Measurements from ENCODE around the gene SLC12A8.

The SLC12A8 gene

DNA sequence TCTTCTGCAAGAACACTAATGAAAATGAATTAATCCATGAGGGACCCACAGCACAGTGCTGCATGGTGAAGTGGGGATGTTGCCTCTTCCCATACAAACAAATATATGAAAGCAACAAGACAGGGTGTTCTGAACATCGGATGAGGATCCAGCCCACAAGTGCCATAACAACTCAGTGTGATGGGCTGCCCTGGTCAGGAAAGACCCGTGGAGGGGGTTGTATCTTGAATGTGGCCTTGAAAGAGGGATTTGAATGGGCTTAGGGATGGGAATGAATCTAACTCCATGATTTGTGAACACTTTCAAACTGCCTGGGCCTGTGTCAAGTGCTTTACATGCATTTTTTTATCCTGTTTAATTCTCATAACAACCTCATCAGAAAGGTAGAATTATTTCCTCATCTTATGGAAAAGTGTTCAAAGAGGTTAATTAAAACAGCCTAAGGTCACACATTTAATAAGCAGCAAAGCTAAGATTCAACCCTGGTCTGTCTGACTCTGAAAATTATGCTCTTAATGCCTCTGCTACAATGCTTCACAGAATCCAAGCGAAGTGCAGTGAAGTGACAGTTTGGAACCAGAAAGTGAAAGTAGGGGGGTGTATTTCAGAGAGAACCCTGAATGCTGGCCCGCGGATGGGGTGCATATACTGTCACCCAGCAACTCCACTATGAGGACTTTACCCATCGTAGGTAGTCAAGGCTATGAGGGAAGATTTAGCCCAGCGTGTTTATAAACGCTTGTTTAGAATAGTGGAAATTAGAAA, 91.1 kb downstream of the SLC12A8 start:
- POLR2A ChIA-PET = no interaction called here
- no peaks in the 10 kb centered on the region for H3K9me3 ChIP-seq (ENCODE audit: control extremely low read depth in 1 of 5, control insufficient read depth in 4 of 5, insufficient read depth in 2 of 5, low read depth in 1 of 5, low read length in 4 of 5)

DNA sequence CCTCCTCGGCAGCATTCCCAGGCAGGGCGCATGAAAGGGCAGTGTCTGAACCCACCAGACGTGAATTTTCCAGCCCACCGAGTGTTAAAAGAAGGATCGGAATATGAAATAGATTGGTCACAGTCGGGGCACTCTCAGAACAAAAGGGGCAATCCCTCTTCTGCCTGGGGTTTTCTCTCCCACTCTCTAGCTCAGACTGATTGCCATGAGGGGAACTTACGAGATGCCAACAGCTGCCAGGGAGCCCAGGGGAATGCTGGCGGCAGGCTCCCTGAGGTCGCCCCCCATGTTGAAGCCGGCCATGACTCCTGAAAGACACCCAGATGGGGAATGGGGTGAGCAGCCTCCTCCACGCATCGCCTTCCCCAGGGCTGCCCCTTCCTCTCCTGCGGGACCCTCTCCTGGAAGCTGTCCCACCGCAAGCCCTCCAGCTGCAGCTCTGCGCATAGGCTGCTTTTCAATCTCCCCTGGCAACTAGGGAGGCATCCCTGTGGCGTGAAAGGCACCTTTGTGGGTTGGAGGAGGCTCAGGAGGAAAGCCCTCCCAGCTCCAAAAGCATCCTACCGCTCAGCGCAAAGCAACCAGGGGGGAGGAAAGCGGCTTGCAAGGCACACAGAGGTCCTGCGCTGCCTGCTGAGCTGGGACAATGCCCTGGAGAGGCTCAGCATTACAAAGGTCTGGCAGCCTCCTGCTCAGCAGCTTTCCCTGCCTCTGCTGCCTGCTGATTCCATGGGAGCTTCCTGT, 92.0 kb downstream of the SLC12A8 start:
- H3K4me3 ChIP-seq (ENCODE audit: control insufficient read depth in 1 of 7, extremely low read depth in 1 of 7, insufficient read depth in 4 of 7, low read depth in 2 of 7, low read length in 6 of 7) = no peak overlapping the region
- ChIA-PET CTCF (interaction anchor here (0.6 to 1.6 kb wide), 3 partner anchors 8 to 20 kb away, joined by 3 to 4 read pairs (median 3); no protein-coding TSS in a partner anchor), POLR2A (no interaction called here)
- no peaks in the 10 kb centered on the region for H3K36me3 ChIP-seq (ENCODE audit: control insufficient read depth in 4 of 4, insufficient read depth in 4 of 4, low read length in 3 of 4)
- no peak for DNase-seq
- WGBS (ENCODE audit: insufficient coverage) = 90% methylated on average over 15 of the region's 20 CpGs
- H3K27ac ChIP-seq (ENCODE audit: insufficient read depth in 1 of 2, low read depth in 1 of 2, low read length in 2 of 2, poor library complexity in 1 of 2, severe bottlenecking in 2 of 2) = no peak overlapping the region
- H3K4me1 ChIP-seq (ENCODE audit: control extremely low read depth in 1 of 4, control insufficient read depth in 4 of 4, insufficient read depth in 4 of 4, low read length in 3 of 4) = peaks cover 0 to 16% (median 7%) of the 10 kb centered on the region in 4 experiments
- no peaks in the 10 kb centered on the region for H3K27me3 ChIP-seq (replicated peaks in 2 of 5; ENCODE audit: control insufficient read depth in 4 of 5, insufficient read depth in 5 of 5, low read length in 4 of 5)
- no peaks in the 10 kb centered on the region for H3K9me3 ChIP-seq (ENCODE audit: control extremely low read depth in 1 of 5, control insufficient read depth in 4 of 5, insufficient read depth in 2 of 5, low read depth in 1 of 5, low read length in 4 of 5)

More for the DNA sequence above, 91.1 kb downstream of the SLC12A8 start:
- Histone ChIP-seq H3K4me1 (ENCODE audit: control extremely low read depth in 1 of 4, control insufficient read depth in 4 of 4, insufficient read depth in 4 of 4, low read length in 3 of 4) (peaks cover 0 to 24% (median 12%) of the 10 kb centered on the region in 4 experiments), H3K36me3 (ENCODE audit: control insufficient read depth in 4 of 4, insufficient read depth in 4 of 4, low read length in 3 of 4) (no peaks in the 10 kb centered on the region), H3K27ac (ENCODE audit: insufficient read depth in 1 of 2, low read depth in 1 of 2, low read length in 2 of 2, poor library complexity in 1 of 2, severe bottlenecking in 2 of 2) (no peak overlapping the region), H3K27me3 (replicated peaks in 2 of 5; ENCODE audit: control insufficient read depth in 4 of 5, insufficient read depth in 5 of 5, low read length in 4 of 5) (no peaks in the 10 kb centered on the region), H3K4me3 (ENCODE audit: control insufficient read depth in 1 of 7, extremely low read depth in 1 of 7, insufficient read depth in 4 of 7, low read depth in 2 of 7, low read length in 6 of 7) (peak overlapping the region in 4 of 7 experiments; percentile 7 to 64 (median 21))
- WGBS (ENCODE audit: insufficient coverage) = no CpG with 5 or more reads among the region's 8 CpGs
- CTCF ChIA-PET = interaction anchor here (1.3 kb wide), 1 partner anchor 9 kb away, joined by 3 read pairs; no protein-coding TSS in a partner anchor
- DNase-seq = peak in 2 of 3 donors; percentile 71 to 73

GRCh38 chr3:125119752-125120378, 92.7 kb downstream of the SLC12A8 start:
- no peak for DNase-seq
- WGBS (ENCODE audit: insufficient coverage) = 88% methylated on average over 8 of the region's 11 CpGs
- H3K4me3 ChIP-seq (ENCODE audit: control insufficient read depth in 1 of 7, extremely low read depth in 1 of 7, insufficient read depth in 4 of 7, low read depth in 2 of 7, low read length in 6 of 7) = no peak overlapping the region

DNA sequence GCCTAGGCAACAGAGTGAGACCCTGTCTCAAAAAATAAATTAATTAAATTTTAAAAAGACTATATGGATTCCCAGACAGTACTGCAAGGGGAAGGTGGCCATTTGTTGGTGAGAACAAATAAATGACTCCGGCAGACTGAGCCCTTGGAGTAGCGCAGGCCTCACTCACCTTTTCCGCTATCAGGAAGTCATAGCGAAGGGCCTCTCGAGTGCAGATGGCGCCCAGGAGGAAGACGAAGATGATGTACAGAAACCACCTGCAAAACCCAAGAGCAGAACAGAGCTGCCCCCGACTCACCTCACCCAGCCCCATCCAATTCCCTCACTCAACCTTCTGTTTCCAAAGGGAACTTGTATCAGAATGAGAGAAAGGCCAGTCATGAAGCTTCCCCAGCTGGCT, 93.9 kb downstream of the SLC12A8 start:
- H3K27ac ChIP-seq (ENCODE audit: insufficient read depth in 1 of 2, low read depth in 1 of 2, low read length in 2 of 2, poor library complexity in 1 of 2, severe bottlenecking in 2 of 2) = no peak overlapping the region
- H3K27me3 ChIP-seq (replicated peaks in 2 of 5; ENCODE audit: control insufficient read depth in 4 of 5, insufficient read depth in 5 of 5, low read length in 4 of 5) = no peaks in the 10 kb centered on the region
- ChIA-PET POLR2A (no interaction called here), CTCF (interaction anchor here (1.6 kb wide), 1 partner anchor 22 kb away, joined by 3 read pairs; no protein-coding TSS in a partner anchor)
- H3K36me3 ChIP-seq (ENCODE audit: control insufficient read depth in 4 of 4, insufficient read depth in 4 of 4, low read length in 3 of 4) = no peaks in the 10 kb centered on the region
- peaks cover 0 to 9% (median 6%) of the 10 kb centered on the region in 4 experiments for H3K4me1 ChIP-seq (ENCODE audit: control extremely low read depth in 1 of 4, control insufficient read depth in 4 of 4, insufficient read depth in 4 of 4, low read length in 3 of 4)
- H3K9me3 ChIP-seq (ENCODE audit: control extremely low read depth in 1 of 5, control insufficient read depth in 4 of 5, insufficient read depth in 2 of 5, low read depth in 1 of 5, low read length in 4 of 5) = no peaks in the 10 kb centered on the region
- no peak for DNase-seq
- no peak overlapping the region for H3K4me3 ChIP-seq (ENCODE audit: control insufficient read depth in 1 of 7, extremely low read depth in 1 of 7, insufficient read depth in 4 of 7, low read depth in 2 of 7, low read length in 6 of 7)
- WGBS (ENCODE audit: insufficient coverage) = 100% methylated on average over 1 of the region's 8 CpGs

More at GRCh38 chr3:125119752-125120378, 92.7 kb downstream of the SLC12A8 start:
- Histone ChIP-seq H3K4me1 (ENCODE audit: control extremely low read depth in 1 of 4, control insufficient read depth in 4 of 4, insufficient read depth in 4 of 4, low read length in 3 of 4) (peaks cover 0 to 14% (median 6%) of the 10 kb centered on the region in 4 experiments), H3K27me3 (replicated peaks in 2 of 5; ENCODE audit: control insufficient read depth in 4 of 5, insufficient read depth in 5 of 5, low read length in 4 of 5) (no peaks in the 10 kb centered on the region), H3K27ac (ENCODE audit: insufficient read depth in 1 of 2, low read depth in 1 of 2, low read length in 2 of 2, poor library complexity in 1 of 2, severe bottlenecking in 2 of 2) (no peak overlapping the region), H3K9me3 (ENCODE audit: control extremely low read depth in 1 of 5, control insufficient read depth in 4 of 5, insufficient read depth in 2 of 5, low read depth in 1 of 5, low read length in 4 of 5) (no peaks in the 10 kb centered on the region), H3K36me3 (ENCODE audit: control insufficient read depth in 4 of 4, insufficient read depth in 4 of 4, low read length in 3 of 4) (no peaks in the 10 kb centered on the region)
- ChIA-PET POLR2A (no interaction called here), CTCF (interaction anchor here (1.6 kb wide), 1 partner anchor 21 kb away, joined by 3 read pairs; no protein-coding TSS in a partner anchor)

DNA sequence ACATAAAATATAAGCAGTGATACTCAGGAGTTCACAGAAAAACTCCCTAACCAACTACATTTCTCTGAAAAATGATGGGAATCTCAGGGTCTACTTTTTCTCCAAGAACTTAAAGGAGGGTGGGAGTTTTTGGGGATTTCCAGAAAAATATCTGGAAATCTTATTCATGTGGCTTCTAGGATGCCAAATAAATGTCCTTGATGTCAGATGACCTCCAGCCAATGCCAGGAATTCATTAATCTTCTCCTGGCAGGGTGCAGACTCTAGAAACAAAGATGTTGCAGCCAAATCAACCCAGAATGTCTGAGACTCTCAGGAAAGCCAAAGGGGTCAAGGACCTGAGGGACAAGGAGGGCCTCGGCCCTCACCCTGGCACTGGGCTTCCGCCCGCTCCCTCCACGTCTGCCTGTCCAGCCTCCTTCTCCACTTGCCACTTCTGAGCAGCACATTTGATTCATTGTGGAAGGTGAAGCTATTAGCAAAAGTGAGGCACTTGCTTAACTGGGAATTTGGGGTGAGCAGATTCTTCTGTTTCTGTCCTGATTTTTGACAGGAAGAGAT, 94.8 kb downstream of the SLC12A8 start:
- ChIA-PET CTCF (no interaction called here), POLR2A (no interaction called here)
- WGBS (ENCODE audit: insufficient coverage) = 100% methylated on average over 3 of the region's 4 CpGs

GRCh38 chr3:125116311-125117080, 96.1 kb downstream of the SLC12A8 start:
- ChIA-PET POLR2A (no interaction called here), CTCF (interaction anchor here (0.5 kb wide), 1 partner anchor 19 kb away, joined by 4 read pairs; no protein-coding TSS in a partner anchor)
- Histone ChIP-seq H3K36me3 (ENCODE audit: control insufficient read depth in 4 of 4, insufficient read depth in 4 of 4, low read length in 3 of 4) (no peaks in the 10 kb centered on the region), H3K27ac (ENCODE audit: insufficient read depth in 1 of 2, low read depth in 1 of 2, low read length in 2 of 2, poor library complexity in 1 of 2, severe bottlenecking in 2 of 2) (no peak overlapping the region), H3K4me1 (ENCODE audit: control extremely low read depth in 1 of 4, control insufficient read depth in 4 of 4, insufficient read depth in 4 of 4, low read length in 3 of 4) (peaks cover 0 to 8% (median 5%) of the 10 kb centered on the region in 4 experiments), H3K9me3 (ENCODE audit: control extremely low read depth in 1 of 5, control insufficient read depth in 4 of 5, insufficient read depth in 2 of 5, low read depth in 1 of 5, low read length in 4 of 5) (no peaks in the 10 kb centered on the region), H3K4me3 (ENCODE audit: control insufficient read depth in 1 of 7, extremely low read depth in 1 of 7, insufficient read depth in 4 of 7, low read depth in 2 of 7, low read length in 6 of 7) (no peak overlapping the region), H3K27me3 (replicated peaks in 2 of 5; ENCODE audit: control insufficient read depth in 4 of 5, insufficient read depth in 5 of 5, low read length in 4 of 5) (no peaks in the 10 kb centered on the region)
- no peak for DNase-seq
- 50% methylated on average over 4 of the region's 6 CpGs for WGBS (ENCODE audit: insufficient coverage)

More for the DNA sequence above, 94.8 kb downstream of the SLC12A8 start:
- Histone ChIP-seq H3K27me3 (replicated peaks in 2 of 5; ENCODE audit: control insufficient read depth in 4 of 5, insufficient read depth in 5 of 5, low read length in 4 of 5) (no peaks in the 10 kb centered on the region), H3K9me3 (ENCODE audit: control extremely low read depth in 1 of 5, control insufficient read depth in 4 of 5, insufficient read depth in 2 of 5, low read depth in 1 of 5, low read length in 4 of 5) (no peaks in the 10 kb centered on the region), H3K4me3 (ENCODE audit: control insufficient read depth in 1 of 7, extremely low read depth in 1 of 7, insufficient read depth in 4 of 7, low read depth in 2 of 7, low read length in 6 of 7) (no peak overlapping the region), H3K36me3 (ENCODE audit: control insufficient read depth in 4 of 4, insufficient read depth in 4 of 4, low read length in 3 of 4) (no peaks in the 10 kb centered on the region), H3K27ac (ENCODE audit: insufficient read depth in 1 of 2, low read depth in 1 of 2, low read length in 2 of 2, poor library complexity in 1 of 2, severe bottlenecking in 2 of 2) (no peak overlapping the region), H3K4me1 (ENCODE audit: control extremely low read depth in 1 of 4, control insufficient read depth in 4 of 4, insufficient read depth in 4 of 4, low read length in 3 of 4) (peaks cover 0 to 8% (median 6%) of the 10 kb centered on the region in 4 experiments)
- DNase-seq = no peak
